Measurements from ENCODE around the gene INPP5B. TPM values are rescaled to one million over a fixed set of nuclear protein-coding genes. Genes with fewer than 3 reads are reported as not detected.
A peak's percentile ranks its signal among the peaks of the same experiment; 100 is the strongest.

The INPP5B gene
- total and polyA plus RNA-seq, 7 donors, result 3.8 to 12.8 (median 6.7) TPM

- ATAC-seq (no peak), DNase-seq (no peak)
- no peaks in the 10 kb centered on the region for H3K9me3 ChIP-seq
- TF ChIP-seq CTCF (IDR thresholded peaks at IDR 0.05), result no peak
- H3K27ac ChIP-seq, result no peak overlapping the region
- WGBS, 3 donors, result 91 to 94% (median 93%) methylated on average over 9 of the region's 9 CpGs
- intact Hi-C loops (cut with DNase I), result no loop called here
- no peaks in the 10 kb centered on the region for H3K27me3 ChIP-seq (ENCODE audit: insufficient read depth in 3 of 3, low read length in 2 of 3)
- peaks cover 8 to 81% of the 10 kb centered on the region in 2 donors for H3K36me3 ChIP-seq (ENCODE audit: insufficient read depth in 1 of 2, low read depth in 1 of 2)
- no peaks in the 10 kb centered on the region for H3K4me1 ChIP-seq
- no peak overlapping the region for H3K4me3 ChIP-seq
Measured at GRCh38 chr1:37822906-37823815, 123.7 kb downstream of the INPP5B start.

- no peaks in the 10 kb centered on the region for H3K4me1 ChIP-seq
- H3K27ac ChIP-seq, result no peak overlapping the region
- H3K27me3 ChIP-seq (ENCODE audit: insufficient read depth in 3 of 3, low read length in 2 of 3), result no peaks in the 10 kb centered on the region
- ATAC-seq, result no peak
- DNase-seq, result no peak
- H3K4me3 ChIP-seq, result no peak overlapping the region
- H3K36me3 ChIP-seq (ENCODE audit: insufficient read depth in 1 of 2, low read depth in 1 of 2), result peaks cover 8 to 90% of the 10 kb centered on the region in 2 donors
- 83 to 96% (median 92%) methylated on average over 2 of the region's 2 CpGs for WGBS, 3 donors
- no peak for TF ChIP-seq CTCF (IDR thresholded peaks at IDR 0.05)
- intact Hi-C loops (cut with DNase I), result no loop called here
- no peaks in the 10 kb centered on the region for H3K9me3 ChIP-seq
Measured at GRCh38 chr1:37821481-37821880, 125.4 kb downstream of the INPP5B start.

DNA sequence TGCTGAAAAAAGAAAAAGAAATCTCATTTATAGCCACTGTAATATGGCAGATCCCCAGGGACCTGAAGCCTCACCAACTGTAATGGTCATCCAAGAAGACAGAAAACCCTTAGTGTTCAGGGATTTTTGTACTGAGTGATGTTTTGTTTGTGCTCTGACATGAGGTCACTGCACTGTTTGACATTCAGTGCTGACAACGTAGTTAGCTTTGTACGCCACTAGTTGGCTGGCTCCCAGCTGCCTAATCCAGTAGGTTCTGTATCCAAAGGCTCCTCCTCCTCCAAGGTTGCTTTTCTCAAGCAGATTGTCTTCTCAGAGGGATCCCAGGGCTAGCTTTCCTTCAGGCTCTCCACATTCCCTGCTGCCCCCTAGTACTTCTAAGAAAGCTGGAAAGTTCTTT lies 129.4 kb downstream of the INPP5B start:
- H3K4me3 ChIP-seq, result no peak overlapping the region
- H3K4me1 ChIP-seq, result no peaks in the 10 kb centered on the region
- 13 to 28% (median 23%) methylated on average over 2 of the region's 2 CpGs for WGBS, 3 donors
- DNase-seq (no peak), ATAC-seq (peak in 2 of 4 donors; percentile 26 to 43)
- H3K36me3 ChIP-seq (ENCODE audit: insufficient read depth in 1 of 2, low read depth in 1 of 2), result peaks cover 8 to 73% of the 10 kb centered on the region in 2 donors
- intact Hi-C loops (cut with DNase I), result no loop called here
- H3K27ac ChIP-seq, result no peak overlapping the region
- H3K27me3 ChIP-seq (ENCODE audit: insufficient read depth in 3 of 3, low read length in 2 of 3), result no peaks in the 10 kb centered on the region
- no peaks in the 10 kb centered on the region for H3K9me3 ChIP-seq
- TF ChIP-seq CTCF (IDR thresholded peaks at IDR 0.05), result no peak

DNA sequence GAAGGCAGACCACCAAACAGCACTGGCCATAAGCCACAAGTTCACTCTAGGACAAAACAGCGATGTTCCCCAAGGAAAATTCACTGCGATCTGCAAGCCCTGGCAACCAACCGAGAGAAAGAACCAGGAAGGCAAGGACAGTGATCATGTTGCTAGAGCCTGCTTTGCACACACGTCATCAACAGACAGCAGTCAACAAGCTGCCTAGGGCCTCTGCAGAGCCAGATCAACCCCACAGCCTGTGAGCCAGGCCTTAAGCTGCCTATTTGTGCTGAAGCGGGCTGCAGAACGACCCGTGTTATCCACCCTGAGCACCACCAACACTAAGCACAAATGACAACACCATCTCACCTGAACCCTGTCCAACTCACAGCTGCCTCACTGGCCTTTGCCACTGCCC lies 132.6 kb downstream of the INPP5B start:
- Histone ChIP-seq H3K4me3 (no peak overlapping the region), H3K36me3 (ENCODE audit: insufficient read depth in 1 of 2, low read depth in 1 of 2) (peaks cover 0 to 48% of the 10 kb centered on the region in 2 donors), H3K27ac (peak overlapping the region; percentile 14), H3K9me3 (no peaks in the 10 kb centered on the region), H3K27me3 (ENCODE audit: insufficient read depth in 3 of 3, low read length in 2 of 3) (no peaks in the 10 kb centered on the region), H3K4me1 (peaks cover 4% of the 10 kb centered on the region)
- intact Hi-C loops (cut with DNase I), result no loop called here
- no peak for TF ChIP-seq CTCF (IDR thresholded peaks at IDR 0.05)
- peak; percentile 56 to 81 (median 69) for ATAC-seq
- 27 to 57% (median 38%) methylated on average over 7 of the region's 7 CpGs for WGBS, 3 donors
- DNase-seq, result no peak

Measured in psoas muscle (tissue), 8 donors.